T-helper 1 cell treated with Interleukin-12 subunit alpha and Interleukin-12 subunit beta and Interleukin-4 antibody, amounts not matched to agents 30 μg/mL and 1 μg/mL, for 36 hours (primary cell): Measurements from ENCODE around the gene DHX9.

Source experiments
- H3K27ac Mint-ChIP-seq: one replicate; pipeline ENCODE4 v1.8.0; 2021; ENCODE audit warnings: mild to moderate bottlenecking, mixed read lengths
- H3K27me3 Mint-ChIP-seq: one replicate; pipeline ENCODE4 v1.8.0; 2021; ENCODE audit warnings: low read depth, mixed read lengths
- H3K36me3 Mint-ChIP-seq: one replicate; pipeline ENCODE4 v1.8.0; 2021; ENCODE audit warnings: low read depth, mixed read lengths
- H3K4me1 Mint-ChIP-seq: one replicate; pipeline ENCODE4 v1.8.0; 2021; ENCODE audit warnings: low read depth, mixed read lengths
- H3K4me3 Mint-ChIP-seq: one replicate; pipeline ENCODE4 v1.8.0; 2021; ENCODE audit warnings: mild to moderate bottlenecking, moderate library complexity, mixed read lengths
- H3K9me3 Mint-ChIP-seq: one replicate; pipeline ENCODE4 v1.8.0; 2021; ENCODE audit warnings: mixed read lengths

DHX9 gene

GRCh38 chr1:182855911-182856310, 16.8 kb downstream of the DHX9 start:
- Mint-ChIP-seq H3K27me3 (no peaks in the 10 kb centered on the region), H3K27ac (no peak overlapping the region), H3K4me3 (no peak overlapping the region), H3K4me1 (peaks cover 4% of the 10 kb centered on the region), H3K36me3 (peaks cover 62% of the 10 kb centered on the region), H3K9me3 (no peaks in the 10 kb centered on the region)

- H3K27ac Mint-ChIP-seq, result no peak overlapping the region
- no peak overlapping the region for H3K4me3 Mint-ChIP-seq
- H3K27me3 Mint-ChIP-seq, result no peaks in the 10 kb centered on the region
- H3K9me3 Mint-ChIP-seq, result no peaks in the 10 kb centered on the region
- peaks cover 3% of the 10 kb centered on the region for H3K4me1 Mint-ChIP-seq
- H3K36me3 Mint-ChIP-seq, result peaks cover 68% of the 10 kb centered on the region
These were observed 18.1 kb downstream of the DHX9 start for GRCh38 chr1:182857212-182857611.

- H3K27ac Mint-ChIP-seq, result no peak overlapping the region
- H3K4me1 Mint-ChIP-seq, result peaks cover 5% of the 10 kb centered on the region
- H3K36me3 Mint-ChIP-seq, result peaks cover 74% of the 10 kb centered on the region
- no peak overlapping the region for H3K4me3 Mint-ChIP-seq
- H3K27me3 Mint-ChIP-seq, result no peaks in the 10 kb centered on the region
- H3K9me3 Mint-ChIP-seq, result no peaks in the 10 kb centered on the region
These were observed 21.5 kb downstream of the DHX9 start for GRCh38 chr1:182860658-182861057.

GRCh38 chr1:182861994-182862393, 22.8 kb downstream of the DHX9 start:
- H3K4me1 Mint-ChIP-seq, result peaks cover 8% of the 10 kb centered on the region
- no peak overlapping the region for H3K4me3 Mint-ChIP-seq
- no peak overlapping the region for H3K27ac Mint-ChIP-seq
- no peaks in the 10 kb centered on the region for H3K27me3 Mint-ChIP-seq
- H3K9me3 Mint-ChIP-seq, result no peaks in the 10 kb centered on the region
- peaks cover 76% of the 10 kb centered on the region for H3K36me3 Mint-ChIP-seq

- no peaks in the 10 kb centered on the region for H3K27me3 Mint-ChIP-seq
- H3K27ac Mint-ChIP-seq, result no peak overlapping the region
- no peak overlapping the region for H3K4me3 Mint-ChIP-seq
- no peaks in the 10 kb centered on the region for H3K9me3 Mint-ChIP-seq
- peaks cover 75% of the 10 kb centered on the region for H3K36me3 Mint-ChIP-seq
- peaks cover 8% of the 10 kb centered on the region for H3K4me1 Mint-ChIP-seq
These were observed 23.7 kb downstream of the DHX9 start for GRCh38 chr1:182862827-182863226.

- no peaks in the 10 kb centered on the region for H3K27me3 Mint-ChIP-seq
- H3K4me1 Mint-ChIP-seq, result peaks cover 5% of the 10 kb centered on the region
- no peak overlapping the region for H3K27ac Mint-ChIP-seq
- no peak overlapping the region for H3K4me3 Mint-ChIP-seq
- peaks cover 67% of the 10 kb centered on the region for H3K36me3 Mint-ChIP-seq
- no peaks in the 10 kb centered on the region for H3K9me3 Mint-ChIP-seq
These were observed 24.8 kb downstream of the DHX9 start for GRCh38 chr1:182863940-182864339.

- Mint-ChIP-seq H3K36me3 (peaks cover 60% of the 10 kb centered on the region), H3K9me3 (no peaks in the 10 kb centered on the region), H3K27me3 (no peaks in the 10 kb centered on the region), H3K4me3 (no peak overlapping the region), H3K27ac (no peak overlapping the region), H3K4me1 (peaks cover 5% of the 10 kb centered on the region)
These were observed 28.7 kb downstream of the DHX9 start for GRCh38 chr1:182867861-182868260.

GRCh38 chr1:182869241-182869666, 30.1 kb downstream of the DHX9 start:
- Mint-ChIP-seq H3K27me3 (no peaks in the 10 kb centered on the region), H3K4me3 (no peak overlapping the region), H3K36me3 (peaks cover 69% of the 10 kb centered on the region), H3K4me1 (peaks cover 5% of the 10 kb centered on the region), H3K27ac (no peak overlapping the region), H3K9me3 (no peaks in the 10 kb centered on the region)

GRCh38 chr1:182872881-182873280, 33.7 kb downstream of the DHX9 start:
- H3K27me3 Mint-ChIP-seq, result no peaks in the 10 kb centered on the region
- peaks cover 7% of the 10 kb centered on the region for H3K4me1 Mint-ChIP-seq
- H3K27ac Mint-ChIP-seq, result no peak overlapping the region
- H3K36me3 Mint-ChIP-seq, result peaks cover 66% of the 10 kb centered on the region
- H3K9me3 Mint-ChIP-seq, result no peaks in the 10 kb centered on the region
- H3K4me3 Mint-ChIP-seq, result no peak overlapping the region

GRCh38 chr1:182875889-182876288, 36.7 kb downstream of the DHX9 start:
- Mint-ChIP-seq H3K36me3 (peaks cover 77% of the 10 kb centered on the region), H3K4me1 (peaks cover 10% of the 10 kb centered on the region), H3K27ac (no peak overlapping the region), H3K27me3 (no peaks in the 10 kb centered on the region), H3K4me3 (no peak overlapping the region), H3K9me3 (no peaks in the 10 kb centered on the region)

- peaks cover 10% of the 10 kb centered on the region for H3K4me1 Mint-ChIP-seq
- no peaks in the 10 kb centered on the region for H3K9me3 Mint-ChIP-seq
- no peak overlapping the region for H3K27ac Mint-ChIP-seq
- H3K36me3 Mint-ChIP-seq, result peaks cover 82% of the 10 kb centered on the region
- H3K27me3 Mint-ChIP-seq, result no peaks in the 10 kb centered on the region
- no peak overlapping the region for H3K4me3 Mint-ChIP-seq
These were observed 38.2 kb downstream of the DHX9 start for GRCh38 chr1:182877331-182877730.

GRCh38 chr1:182877842-182878241, 38.7 kb downstream of the DHX9 start:
- Mint-ChIP-seq H3K4me3 (no peak overlapping the region), H3K27ac (no peak overlapping the region), H3K4me1 (peaks cover 12% of the 10 kb centered on the region), H3K9me3 (no peaks in the 10 kb centered on the region), H3K36me3 (peaks cover 81% of the 10 kb centered on the region), H3K27me3 (no peaks in the 10 kb centered on the region)

- peaks cover 80% of the 10 kb centered on the region for H3K36me3 Mint-ChIP-seq
- H3K4me1 Mint-ChIP-seq, result peaks cover 26% of the 10 kb centered on the region
- H3K27ac Mint-ChIP-seq, result no peak overlapping the region
- no peak overlapping the region for H3K4me3 Mint-ChIP-seq
- no peaks in the 10 kb centered on the region for H3K9me3 Mint-ChIP-seq
- no peaks in the 10 kb centered on the region for H3K27me3 Mint-ChIP-seq
These were observed 45.7 kb downstream of the DHX9 start for GRCh38 chr1:182884872-182885271.

GRCh38 chr1:182885591-182885990, 46.4 kb downstream of the DHX9 start:
- peaks cover 30% of the 10 kb centered on the region for H3K4me1 Mint-ChIP-seq
- H3K27ac Mint-ChIP-seq, result no peak overlapping the region
- peaks cover 80% of the 10 kb centered on the region for H3K36me3 Mint-ChIP-seq
- H3K9me3 Mint-ChIP-seq, result no peaks in the 10 kb centered on the region
- no peak overlapping the region for H3K4me3 Mint-ChIP-seq
- H3K27me3 Mint-ChIP-seq, result no peaks in the 10 kb centered on the region

- Mint-ChIP-seq H3K4me3 (no peak overlapping the region), H3K36me3 (peaks cover 71% of the 10 kb centered on the region), H3K27ac (no peak overlapping the region), H3K27me3 (no peaks in the 10 kb centered on the region), H3K9me3 (no peaks in the 10 kb centered on the region), H3K4me1 (peaks cover 32% of the 10 kb centered on the region)
These were observed 47.8 kb downstream of the DHX9 start for GRCh38 chr1:182886985-182887384.
